Astrocyte of the spinal cord (primary cell): ENCODE results near the gene MRPS23.

ENCODE experiments used
- DNase-seq: peaks from one replicate; pipeline ENCODE4 v3.0.0; 2011; ENCODE audit warnings: low read depth, low spot score
- H3K4me3 ChIP-seq: 2 replicates; pipeline ENCODE4 v1.5.1; 2011; ENCODE audit warnings: low read depth, mild to moderate bottlenecking, low read length, moderate library complexity
- CTCF ChIP-seq: IDR thresholded peaks from 2 replicates; pipeline ENCODE4 v1.5.1; 2012; ENCODE audit warnings: low read depth, mild to moderate bottlenecking, low read length, inconsistent platforms
- in situ Hi-C: cut with HindIII; loops from 2 replicates; pipeline ENCODE4 v1.10.0; 2017; ENCODE audit warnings: low sequenced_read_pairs

MRPS23 gene

DNA sequence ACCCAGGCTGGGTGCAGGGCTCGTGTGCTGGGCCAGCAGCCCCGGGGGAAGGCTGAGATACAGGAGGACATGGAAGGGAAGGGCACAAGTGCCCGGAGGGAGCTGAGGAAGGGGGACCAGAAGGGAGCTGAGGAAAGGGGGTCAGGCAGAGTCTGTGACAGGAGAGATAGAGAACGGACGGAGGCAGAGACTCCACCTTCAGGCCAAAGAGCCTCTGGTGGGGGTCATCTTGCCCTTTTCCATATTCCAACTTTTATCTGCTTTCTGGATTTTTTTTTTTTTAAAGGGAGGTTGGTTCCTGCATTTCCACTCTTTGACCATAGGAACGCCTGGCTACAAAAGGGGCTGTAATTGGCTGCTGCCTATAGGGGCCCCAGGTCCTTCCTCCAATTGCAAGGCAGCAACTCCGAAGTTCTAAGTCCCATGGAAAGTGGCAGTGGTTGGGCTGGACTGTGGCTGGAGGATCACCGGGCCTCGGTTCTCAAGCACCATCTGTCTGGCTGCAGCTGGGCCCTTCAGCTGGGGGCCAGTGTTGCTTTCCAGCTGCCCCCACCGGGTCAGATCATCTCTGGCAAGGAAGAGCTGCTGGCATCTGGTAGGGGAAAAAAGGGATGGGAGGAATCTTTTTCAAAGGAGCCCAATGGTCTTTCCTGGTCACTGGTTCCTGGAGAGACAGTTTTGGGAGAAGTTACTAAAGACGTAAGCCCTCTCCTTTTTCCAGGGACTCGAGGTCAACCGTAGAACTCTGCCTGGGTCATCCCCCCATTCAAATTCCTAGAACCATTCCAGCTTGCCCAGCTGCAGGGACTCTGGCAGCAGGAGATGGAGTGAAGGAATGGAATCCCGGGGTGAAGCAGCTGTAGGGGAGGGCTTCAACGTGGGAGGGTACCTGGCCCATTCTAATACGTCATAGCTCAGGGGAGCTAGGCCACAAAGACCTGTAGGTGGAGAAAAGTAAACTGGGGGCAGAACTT, 13.1 kb upstream of the MRPS23 start:
- no peak for TF ChIP-seq CTCF
- in situ Hi-C loops: no loop called here
- no peak overlapping the region for H3K4me3 ChIP-seq
- DNase-seq: no peak

DNA sequence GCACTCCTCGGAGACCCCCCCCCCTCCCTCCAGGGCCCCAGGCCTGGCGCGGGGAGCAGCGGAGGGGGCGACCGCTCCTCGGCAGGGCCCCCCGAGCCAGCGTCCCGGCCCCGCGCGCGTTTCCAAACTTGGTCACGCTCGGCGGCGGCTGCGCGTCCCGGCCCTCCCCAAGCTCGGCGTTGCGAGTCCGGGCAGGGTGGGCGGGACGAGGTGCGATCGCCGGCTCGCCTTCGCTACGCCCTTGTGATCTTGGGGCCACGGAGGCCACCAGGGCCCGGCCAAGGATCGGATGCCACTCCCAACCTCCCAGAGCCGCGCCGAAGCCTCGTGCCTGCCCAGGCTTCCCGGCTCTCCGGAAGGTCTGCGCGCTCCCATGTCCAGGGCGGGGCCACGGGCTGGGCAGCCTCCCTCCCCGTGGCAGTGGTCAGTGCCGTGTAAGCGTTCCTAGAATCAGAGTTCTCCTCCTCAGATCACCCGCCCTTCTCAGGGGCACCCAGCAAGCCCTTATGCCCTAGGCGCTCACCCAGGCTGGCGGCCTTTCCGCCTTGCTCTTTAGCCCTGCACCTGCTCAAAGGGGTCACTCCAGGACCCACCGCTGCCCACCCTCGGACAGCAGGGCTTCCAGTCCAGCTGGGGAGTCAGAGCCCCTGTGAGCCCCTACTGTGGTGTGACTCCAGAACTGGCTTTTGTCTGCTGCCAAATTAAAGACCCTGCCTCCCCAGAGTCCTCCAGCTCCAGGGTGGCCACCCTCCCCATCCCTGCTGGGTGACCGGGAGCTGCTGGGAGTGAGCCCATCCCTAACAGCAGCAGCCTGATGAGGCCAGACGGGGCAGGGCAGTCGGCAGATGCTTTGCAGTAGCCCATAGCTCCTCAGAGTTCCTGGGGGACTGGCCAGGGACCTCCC, 12.2 kb upstream of the MRPS23 start:
- no peak overlapping the region for H3K4me3 ChIP-seq
- TF ChIP-seq CTCF: no peak
- no peak for DNase-seq
- in situ Hi-C loops: no loop called here

DNA sequence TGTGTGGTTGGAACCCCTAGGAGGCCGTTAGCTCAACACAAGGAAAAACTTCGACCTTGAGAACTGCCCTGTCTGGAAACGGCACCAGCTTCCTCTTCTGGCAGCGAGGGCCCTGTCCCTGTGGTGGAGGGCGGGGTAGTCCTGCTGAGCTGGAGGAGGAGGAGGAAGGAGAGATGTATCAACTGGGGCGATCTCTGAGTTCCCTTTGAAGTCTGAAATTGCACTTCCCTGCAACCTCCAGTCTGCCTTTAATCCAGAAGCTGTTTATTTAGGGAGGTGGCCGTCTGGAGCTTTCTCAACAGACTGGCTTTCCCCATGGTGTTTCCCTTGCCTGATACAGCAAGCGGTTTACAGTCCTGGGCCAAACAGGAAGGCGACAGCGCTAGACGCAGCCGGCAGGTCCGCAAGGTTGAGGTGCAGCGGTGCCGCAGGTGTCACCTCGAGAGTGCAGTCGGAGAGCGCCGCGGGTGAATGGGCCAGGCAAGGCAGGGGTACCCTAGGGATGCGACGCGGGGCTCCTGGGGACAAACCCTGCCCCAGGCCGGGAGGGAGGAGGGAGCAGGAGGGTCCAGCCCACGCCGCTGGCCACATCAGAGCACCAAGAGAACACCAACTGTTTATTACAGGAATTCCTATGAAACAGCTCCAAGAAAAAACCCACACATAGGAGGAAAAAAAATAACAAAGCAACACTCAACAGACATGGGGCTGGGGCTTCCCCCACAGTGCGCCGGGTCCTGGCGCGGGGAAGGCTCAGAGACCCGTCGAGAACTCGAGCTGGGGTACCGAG, 11.4 kb upstream of the MRPS23 start:
- peak overlapping the region; percentile 20 for H3K4me3 ChIP-seq
- peak; percentile 63 for DNase-seq
- no peak for TF ChIP-seq CTCF
- in situ Hi-C loops: no loop called here

- in situ Hi-C loops: no loop called here
- DNase-seq: no peak
- TF ChIP-seq CTCF: no peak
- no peak overlapping the region for H3K4me3 ChIP-seq
Measured at GRCh38 chr17:57860414-57860999, 10.7 kb upstream of the MRPS23 start.

DNA sequence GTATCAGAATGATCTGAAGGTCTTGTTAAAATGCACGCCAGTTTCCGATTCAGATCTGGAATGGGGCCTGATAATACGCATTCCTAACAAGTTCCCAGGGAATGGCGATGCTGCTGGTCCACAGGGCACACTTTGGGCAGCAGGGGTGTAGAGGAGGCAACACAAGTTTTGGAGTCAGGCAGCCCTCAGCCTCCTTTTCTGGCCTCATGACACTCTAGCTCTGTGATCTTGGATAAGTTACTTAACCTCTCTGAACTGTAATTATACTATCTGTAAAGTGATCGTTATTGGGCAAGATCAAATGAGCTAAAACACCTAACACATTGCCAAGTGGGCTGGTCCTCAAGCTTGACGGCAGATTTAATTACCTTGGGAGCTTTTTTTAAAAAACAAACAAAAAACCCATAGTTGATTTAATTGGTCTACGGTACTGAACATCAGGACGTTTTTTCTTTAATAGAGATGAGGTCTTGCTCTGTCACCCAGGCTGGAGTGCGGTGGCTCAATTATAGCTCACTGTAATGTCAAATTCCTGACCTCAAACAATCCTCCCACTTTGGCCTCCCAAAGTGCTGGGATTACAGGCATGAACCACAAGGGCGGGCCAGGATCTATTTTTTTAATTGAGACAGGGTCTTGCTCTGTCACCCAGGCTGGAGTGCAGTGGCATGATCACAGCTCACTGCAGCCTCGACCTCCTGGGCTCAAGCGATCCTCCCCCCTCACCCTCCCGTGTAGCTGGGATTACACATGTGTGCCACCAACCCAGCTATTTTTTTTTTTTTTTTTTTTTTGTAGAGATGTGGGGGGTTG, 10.0 kb upstream of the MRPS23 start:
- no peak for DNase-seq
- no peak for TF ChIP-seq CTCF
- in situ Hi-C loops: no loop called here
- no peak overlapping the region for H3K4me3 ChIP-seq
